Suprapubic skin (tissue), 4 donors: ENCODE data around the gene PCDHA9. TPM values are rescaled to one million over a fixed set of nuclear protein-coding genes. Genes with fewer than 3 reads are reported as not detected.
"Not testable (repeated sequence)": the region's sequence is repeated elsewhere in the genome, so short reads cannot be mapped to it uniquely, and the experiment has no call there.

Experiments used
- DNase-seq, 2 donors: peaks; one replicate each; pipeline ENCODE4 v3.0.0-alpha.2; 2019; ENCODE audit warnings: low spot score in 2 of 2
- H3K27ac ChIP-seq: fragments of 200-600 bp; sonication (generic); one replicate; pipeline ENCODE4 v1.5.1; 2019
- H3K27me3 ChIP-seq: fragments of 200-600 bp; sonication (generic); one replicate; pipeline ENCODE4 v1.5.1; 2019
- H3K36me3 ChIP-seq: fragments of 200-600 bp; sonication (generic); one replicate; pipeline ENCODE4 v1.5.1; 2019
- H3K4me1 ChIP-seq: fragments of 200-600 bp; sonication (generic); one replicate; pipeline ENCODE4 v1.5.1; 2019
- H3K4me3 ChIP-seq: fragments of 200-600 bp; sonication (generic); one replicate; pipeline ENCODE4 v1.5.1; 2019; ENCODE audit warnings: mild to moderate bottlenecking
- H3K9me3 ChIP-seq: fragments of 200-600 bp; sonication (generic); one replicate; pipeline ENCODE4 v1.5.1; 2019
- EP300 ChIP-seq: sonication (generic); formaldehyde crosslinking; IDR thresholded peaks from one replicate; pipeline ENCODE4 v1.6.1; 2017; ENCODE audit warnings: antibody characterized with exemption
- POLR2A ChIP-seq, 2 donors: fragments of 450-650 bp; IDR thresholded peaks; one replicate each; pipeline ENCODE4 v1.6.1; 2017; ENCODE audit warnings: antibody characterized with exemption in 2 of 2, mild to moderate bottlenecking in 2 of 2, moderate library complexity in 2 of 2
- POLR2AphosphoS5 ChIP-seq, 3 donors: sonication (generic); formaldehyde crosslinking; IDR thresholded peaks; one replicate each; pipeline ENCODE4 v1.6.1; 2017; ENCODE audit warnings: antibody characterized with exemption in 3 of 3
- WGBS: methylation state at CpG from one replicate; pipeline ENCODE4 v1.1.5; 2018; 5-methylcytosine and 5-hydroxymethylcytosine counted together
- total RNA-seq, 4 donors: library from RNA; depleted of rRNA; stranded (reverse); fragments of >200 nt; gene quantifications; one replicate each; pipeline ENCODE4 v1.1.0, GENCODE V29; 2016
- TF ChIP-seq, protein P1 (sequence below), 2 donors: fragments of 200-600 bp in 1 of 2; fragments of 450-650 bp in 1 of 2; sonication (generic) in 1 of 2; IDR thresholded peaks; one replicate each; pipeline ENCODE4 v1.5.1; 2016 to 2019; ENCODE audit warnings: antibody characterized with exemption in 2 of 2, mild to moderate bottlenecking in 1 of 2, moderate library complexity in 1 of 2

PCDHA9 gene
- total RNA-seq, 4 donors from 2014 or later = 0.08 to 0.34 (median 0.26) TPM

DNA sequence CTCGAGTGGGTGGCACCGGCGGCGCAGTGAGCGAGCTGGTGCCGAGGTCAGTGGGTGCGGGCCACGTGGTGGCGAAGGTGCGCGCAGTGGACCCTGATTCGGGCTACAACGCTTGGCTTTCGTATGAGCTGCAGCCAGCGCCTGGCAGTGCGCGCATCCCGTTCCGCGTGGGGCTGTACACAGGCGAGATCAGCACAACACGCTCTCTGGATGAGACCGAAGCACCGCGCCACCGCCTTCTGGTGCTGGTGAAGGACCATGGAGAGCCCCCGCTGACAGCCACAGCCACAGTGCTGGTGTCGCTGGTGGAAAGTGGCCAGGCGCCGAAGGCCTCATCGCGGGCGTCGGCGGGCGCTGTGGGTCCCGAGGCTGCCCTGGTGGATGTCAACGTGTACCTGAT lies 24.7 kb upstream of the PCDHA9 start:
- WGBS = 70% methylated on average over 4 of the region's 38 CpGs
- Histone ChIP-seq H3K9me3 (peaks cover 31% of the 10 kb centered on the region), H3K36me3 (no peaks in the 10 kb centered on the region), H3K4me3 (no peak overlapping the region), H3K27me3 (peaks cover 11% of the 10 kb centered on the region), H3K4me1 (no peaks in the 10 kb centered on the region), H3K27ac (no peak overlapping the region)
- no peak for TF ChIP-seq EP300
- TF ChIP-seq, protein P1, sequence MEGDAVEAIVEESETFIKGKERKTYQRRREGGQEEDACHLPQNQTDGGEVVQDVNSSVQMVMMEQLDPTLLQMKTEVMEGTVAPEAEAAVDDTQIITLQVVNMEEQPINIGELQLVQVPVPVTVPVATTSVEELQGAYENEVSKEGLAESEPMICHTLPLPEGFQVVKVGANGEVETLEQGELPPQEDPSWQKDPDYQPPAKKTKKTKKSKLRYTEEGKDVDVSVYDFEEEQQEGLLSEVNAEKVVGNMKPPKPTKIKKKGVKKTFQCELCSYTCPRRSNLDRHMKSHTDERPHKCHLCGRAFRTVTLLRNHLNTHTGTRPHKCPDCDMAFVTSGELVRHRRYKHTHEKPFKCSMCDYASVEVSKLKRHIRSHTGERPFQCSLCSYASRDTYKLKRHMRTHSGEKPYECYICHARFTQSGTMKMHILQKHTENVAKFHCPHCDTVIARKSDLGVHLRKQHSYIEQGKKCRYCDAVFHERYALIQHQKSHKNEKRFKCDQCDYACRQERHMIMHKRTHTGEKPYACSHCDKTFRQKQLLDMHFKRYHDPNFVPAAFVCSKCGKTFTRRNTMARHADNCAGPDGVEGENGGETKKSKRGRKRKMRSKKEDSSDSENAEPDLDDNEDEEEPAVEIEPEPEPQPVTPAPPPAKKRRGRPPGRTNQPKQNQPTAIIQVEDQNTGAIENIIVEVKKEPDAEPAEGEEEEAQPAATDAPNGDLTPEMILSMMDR (IDR thresholded peaks at IDR 0.05) = no peak
- no peak for TF ChIP-seq POLR2AphosphoS5 (IDR thresholded peaks at IDR 0.05)
- TF ChIP-seq POLR2A (IDR thresholded peaks at IDR 0.05) = no peak
- DNase-seq = no peak

DNA sequence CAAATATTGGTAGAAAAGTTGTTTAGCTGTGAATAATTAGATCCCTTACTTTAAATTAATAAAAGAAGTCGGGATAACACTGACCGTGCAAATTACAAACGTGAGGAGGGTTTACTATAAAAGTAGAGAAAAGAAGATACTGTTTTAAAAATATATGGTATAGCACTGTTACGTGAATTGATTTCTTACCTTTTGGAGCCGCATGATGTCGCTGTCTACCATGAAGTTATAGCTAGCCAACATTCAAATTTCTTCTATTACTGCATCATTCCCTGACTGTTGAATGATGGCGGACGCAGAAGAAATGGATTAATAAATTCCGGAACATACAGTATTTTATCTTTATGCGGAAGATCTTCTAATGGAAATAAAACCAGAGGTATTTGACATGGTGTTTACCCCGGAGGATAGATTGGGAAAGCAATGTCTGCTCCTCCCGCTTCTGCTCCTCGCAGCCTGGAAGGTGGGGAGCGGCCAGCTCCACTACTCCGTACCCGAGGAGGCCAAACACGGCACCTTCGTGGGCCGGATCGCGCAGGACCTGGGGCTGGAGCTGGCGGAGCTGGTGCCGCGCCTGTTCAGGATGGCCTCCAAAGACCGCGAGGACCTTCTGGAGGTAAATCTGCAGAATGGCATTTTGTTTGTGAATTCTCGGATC lies 20.3 kb upstream of the PCDHA9 start, which contains the start of gene PCDHA6:
TSS of gene PCDHA6 (plus strand) at position 257 of the 658 bp plus-strand sequence. CDS start at position 389, 132 bp downstream.
- Histone ChIP-seq H3K9me3 (peaks cover 35% of the 10 kb centered on the region), H3K27me3 (peaks cover 9% of the 10 kb centered on the region), H3K4me1 (no peaks in the 10 kb centered on the region), H3K36me3 (no peaks in the 10 kb centered on the region), H3K4me3 (peak within 1 kb of the TSS; percentile 6), H3K27ac (no peak within 1 kb of the TSS)
- WGBS = 16% methylated on average over 26 of the region's 27 CpGs
- no peak for TF ChIP-seq POLR2A (IDR thresholded peaks at IDR 0.05)
- TF ChIP-seq EP300 = no peak
- no peak for TF ChIP-seq POLR2AphosphoS5 (IDR thresholded peaks at IDR 0.05)
- TF ChIP-seq, protein P1 (IDR thresholded peaks at IDR 0.05) = no peak
- DNase-seq = no peak

DNA sequence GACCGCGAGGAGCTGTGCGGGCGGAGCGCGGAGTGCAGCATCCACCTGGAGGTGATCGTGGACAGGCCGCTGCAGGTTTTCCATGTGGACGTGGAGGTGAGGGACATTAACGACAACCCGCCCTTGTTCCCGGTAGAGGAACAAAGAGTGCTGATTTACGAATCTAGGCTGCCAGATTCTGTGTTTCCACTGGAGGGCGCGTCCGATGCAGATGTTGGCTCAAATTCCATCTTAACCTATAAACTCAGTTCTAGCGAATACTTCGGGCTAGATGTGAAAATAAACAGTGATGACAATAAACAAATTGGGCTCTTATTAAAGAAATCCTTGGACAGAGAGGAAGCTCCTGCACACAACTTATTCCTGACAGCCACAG lies 19.8 kb upstream of the PCDHA9 start:
- 28% methylated on average over 15 of the region's 18 CpGs for WGBS
- Histone ChIP-seq H3K27me3 (peaks cover 10% of the 10 kb centered on the region), H3K4me3 (peak overlapping the region; percentile 6), H3K36me3 (no peaks in the 10 kb centered on the region), H3K9me3 (peaks cover 32% of the 10 kb centered on the region), H3K4me1 (no peaks in the 10 kb centered on the region), H3K27ac (no peak overlapping the region)
- TF ChIP-seq EP300 = no peak
- TF ChIP-seq, protein P1 (IDR thresholded peaks at IDR 0.05) = no peak
- no peak for DNase-seq

DNA sequence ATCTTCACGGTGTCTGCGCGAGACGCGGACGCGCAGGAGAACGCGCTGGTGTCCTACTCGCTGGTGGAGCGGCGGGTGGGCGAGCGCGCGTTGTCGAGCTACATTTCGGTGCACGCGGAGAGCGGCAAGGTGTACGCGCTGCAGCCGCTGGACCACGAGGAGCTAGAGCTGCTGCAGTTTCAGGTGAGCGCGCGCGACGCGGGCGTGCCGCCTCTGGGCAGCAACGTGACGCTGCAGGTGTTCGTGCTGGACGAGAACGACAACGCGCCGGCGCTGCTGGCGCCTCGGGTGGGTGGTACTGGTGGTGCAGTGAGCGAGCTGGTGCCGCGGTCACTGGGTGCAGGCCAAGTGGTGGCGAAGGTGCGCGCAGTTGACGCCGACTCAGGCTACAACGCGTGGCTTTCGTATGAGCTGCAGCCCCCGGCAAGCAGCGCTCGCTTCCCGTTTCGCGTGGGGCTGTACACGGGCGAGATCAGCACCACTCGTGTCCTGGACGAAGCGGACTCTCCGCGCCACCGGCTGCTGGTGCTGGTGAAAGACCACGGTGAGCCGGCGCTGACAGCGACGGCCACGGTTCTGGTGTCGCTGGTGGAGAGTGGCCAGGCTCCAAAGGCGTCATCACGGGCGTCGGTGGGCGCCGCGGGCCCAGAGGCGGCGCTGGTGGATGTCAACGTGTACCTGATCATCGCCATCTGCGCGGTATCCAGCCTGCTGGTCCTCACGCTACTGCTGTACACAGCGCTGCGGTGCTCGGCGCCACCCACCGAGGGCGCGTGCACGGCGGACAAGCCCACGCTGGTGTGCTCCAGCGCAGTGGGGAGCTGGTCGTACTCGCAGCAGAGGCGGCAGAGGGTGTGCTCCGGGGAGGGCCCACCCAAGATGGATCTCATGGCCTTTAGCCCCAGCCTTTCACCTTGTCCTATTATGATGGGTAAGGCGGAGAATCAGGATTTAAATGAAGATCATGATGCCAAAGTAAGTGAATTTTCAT lies 18.4 kb upstream of the PCDHA9 start:
- WGBS = 47% methylated on average over 98 of the region's 106 CpGs
- not testable (repeated sequence) for H3K36me3 ChIP-seq
- peaks cover 31% of the 10 kb centered on the region for H3K9me3 ChIP-seq

DNA sequence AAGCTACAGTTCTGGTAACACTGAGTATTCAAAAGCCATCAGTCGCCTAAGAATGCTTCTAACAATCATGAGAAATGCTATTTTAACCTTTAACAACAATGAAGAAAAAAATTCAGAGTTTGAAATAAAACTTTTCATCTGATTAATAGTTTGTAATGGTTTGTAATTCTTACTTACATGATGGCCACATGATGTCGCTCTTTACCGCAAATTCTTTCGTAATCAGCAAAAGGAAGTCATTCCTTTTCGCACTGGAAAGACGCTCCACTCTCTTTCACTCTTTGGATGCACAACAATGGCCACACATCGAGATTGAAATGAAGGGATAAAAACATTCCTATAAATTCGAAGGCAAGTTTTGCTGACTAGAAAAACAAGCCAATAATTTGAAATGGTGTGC lies 14.2 kb upstream of the PCDHA9 start, which contains the start of gene PCDHA7:
TSS of gene PCDHA7 (plus strand) at position 277 of the 400 bp plus-strand sequence. CDS start at position 392, 115 bp downstream.
- Histone ChIP-seq H3K4me3 (no peak within 1 kb of the TSS), H3K27me3 (peaks cover 9% of the 10 kb centered on the region), H3K27ac (no peak within 1 kb of the TSS), H3K4me1 (no peaks in the 10 kb centered on the region), H3K36me3 (no peaks in the 10 kb centered on the region), H3K9me3 (peaks cover 38% of the 10 kb centered on the region)
- TF ChIP-seq, protein P1 (IDR thresholded peaks at IDR 0.05) = no peak
- TF ChIP-seq POLR2A (IDR thresholded peaks at IDR 0.05) (no peak), POLR2AphosphoS5 (IDR thresholded peaks at IDR 0.05) (no peak), EP300 (no peak)
- DNase-seq = no peak
- 13% methylated on average over 8 of the region's 8 CpGs for WGBS

More for the DNA sequence above, 18.4 kb upstream of the PCDHA9 start:
- H3K27me3 ChIP-seq = peaks cover 14% of the 10 kb centered on the region
- H3K4me3 ChIP-seq, DNase-seq, H3K4me1 ChIP-seq, H3K27ac ChIP-seq: not testable (repeated sequence)

DNA sequence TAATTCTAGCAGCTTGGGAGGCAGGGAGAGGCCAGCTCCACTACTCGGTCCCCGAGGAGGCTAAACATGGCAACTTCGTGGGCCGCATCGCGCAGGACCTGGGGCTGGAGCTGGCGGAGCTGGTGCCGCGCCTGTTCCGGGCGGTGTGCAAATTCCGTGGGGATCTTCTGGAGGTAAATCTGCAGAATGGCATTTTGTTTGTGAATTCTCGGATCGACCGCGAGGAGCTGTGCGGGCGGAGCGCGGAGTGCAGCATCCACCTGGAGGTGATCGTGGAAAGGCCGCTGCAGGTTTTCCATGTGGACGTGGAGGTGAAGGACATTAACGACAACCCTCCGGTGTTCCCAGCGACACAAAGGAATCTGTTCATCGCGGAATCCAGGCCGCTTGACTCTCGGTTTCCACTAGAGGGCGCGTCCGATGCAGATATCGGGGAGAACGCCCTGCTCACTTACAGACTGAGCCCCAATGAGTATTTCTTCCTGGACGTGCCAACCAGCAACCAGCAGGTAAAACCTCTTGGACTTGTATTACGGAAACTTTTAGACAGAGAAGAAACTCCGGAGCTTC lies 13.7 kb upstream of the PCDHA9 start:
- not testable (repeated sequence) for H3K27ac ChIP-seq, DNase-seq, H3K4me1 ChIP-seq, H3K36me3 ChIP-seq, H3K27me3 ChIP-seq, H3K4me3 ChIP-seq
- H3K9me3 ChIP-seq = peaks cover 33% of the 10 kb centered on the region
- 28% methylated on average over 26 of the region's 38 CpGs for WGBS
